K562 (cell line): ENCODE data around the gene SEPHS2.

Experiments used
- FOXJ3 ChIP-seq: sonication (generic); formaldehyde crosslinking; IDR thresholded peaks from 2 replicates; pipeline ENCODE4 v1.4.0; 2020; ENCODE audit warnings: mild to moderate bottlenecking, missing genetic modification reagents
- MAZ ChIP-seq, 2 experiments: fragments of 450-650 bp in 1 of 2; sonication (generic) in 1 of 2; formaldehyde crosslinking; IDR thresholded peaks in 1 of 2; conservative IDR thresholded peaks in 1 of 2; 2 replicates each; pipeline versions ENCODE4 v1.4.0 to v1.5.0; 2020; ENCODE audit warnings: mild to moderate bottlenecking in 1 of 2, missing genetic modification reagents in 1 of 2
- MED1 ChIP-seq: sonication (generic); formaldehyde crosslinking; IDR thresholded peaks from 2 replicates; pipeline ENCODE4 v1.8.1; 2023; ENCODE audit warnings: missing genetic modification reagents, borderline replicate concordance
- MTA3 ChIP-seq: fragments of 450-650 bp; formaldehyde crosslinking; IDR thresholded peaks from 2 replicates; pipeline ENCODE4 v1.6.1; 2017; ENCODE audit warnings: mild to moderate bottlenecking, borderline replicate concordance
- POLR2A ChIP-seq: fragments of 450-650 bp; conservative IDR thresholded peaks from 2 replicates; pipeline ENCODE4 v1.6.1; 2016

- TF ChIP-seq FOXJ3 (CRISPR knock-in tag) (no peak), MED1 (CRISPR knock-in tag) (no peak), MAZ (CRISPR knock-in tag; conservative IDR thresholded peaks at IDR 0.05 in 1 of 2, IDR thresholded peaks at IDR 0.05 in 1 of 2) (no peak), MTA3 (no peak), POLR2A (no peak)
Measured at GRCh38 chr16:30449116-30449435, 3.4 kb upstream of the SEPHS2 start.
